SK-N-SH treated with all-trans-retinoic acid at 6 μM for 48 hours (cell line): ENCODE results near the gene COPS9.

ENCODE experiments used
- ARNTL ChIP-seq: fragments of 450-650 bp; formaldehyde crosslinking; IDR thresholded peaks from 2 replicates; pipeline ENCODE4 v1.5.0; 2020; ENCODE audit warnings: low read depth, mild to moderate bottlenecking, moderate library complexity, borderline replicate concordance
- CREB5 ChIP-seq: fragments of 250-450 bp; sonication (Bioruptor Pico); IDR thresholded peaks from 2 replicates; pipeline ENCODE4 v1.5.1; 2020; ENCODE audit warnings: low read depth, mild to moderate bottlenecking, moderate library complexity
- CSDC2 ChIP-seq: fragments of 250-450 bp; sonication (Bioruptor Pico); IDR thresholded peaks from 2 replicates; pipeline ENCODE4 v1.5.0; 2020; ENCODE audit warnings: mild to moderate bottlenecking, moderate library complexity
- GLIS3 ChIP-seq: fragments of 250-450 bp; sonication (Bioruptor Pico); IDR thresholded peaks from 2 replicates; pipeline ENCODE4 v1.5.0; 2020; ENCODE audit warnings: mild to moderate bottlenecking, moderate library complexity
- PATZ1 ChIP-seq: fragments of 250-450 bp; sonication (Bioruptor Pico); IDR thresholded peaks from 2 replicates; pipeline ENCODE4 v1.8.0; 2020; ENCODE audit warnings: mild to moderate bottlenecking, moderate library complexity, borderline replicate concordance
- PPARA ChIP-seq: fragments of 250-450 bp; sonication (Bioruptor Pico); IDR thresholded peaks from 2 replicates; pipeline ENCODE4 v1.5.0; 2020; ENCODE audit warnings: mild to moderate bottlenecking, borderline replicate concordance
- RARB ChIP-seq: fragments of 250-450 bp; sonication (Bioruptor Pico); IDR thresholded peaks from 2 replicates; pipeline ENCODE4 v1.8.0; 2021; ENCODE audit warnings: mild to moderate bottlenecking, moderate library complexity
- SNAI2 ChIP-seq: fragments of 250-450 bp; sonication (Bioruptor Pico); IDR thresholded peaks from 2 replicates; pipeline ENCODE4 v1.5.0; 2020; ENCODE audit warnings: mild to moderate bottlenecking, moderate library complexity
- TCF4 ChIP-seq: fragments of 250-450 bp; sonication (Bioruptor Pico); IDR thresholded peaks from 2 replicates; pipeline ENCODE4 v1.8.0; 2021; ENCODE audit warnings: mild to moderate bottlenecking, moderate library complexity, borderline replicate concordance
- TSHZ2 ChIP-seq: fragments of 250-450 bp; sonication (Bioruptor Pico); IDR thresholded peaks from 2 replicates; pipeline ENCODE4 v1.5.0; 2020; ENCODE audit warnings: mild to moderate bottlenecking, moderate library complexity
- ZFP3 ChIP-seq: fragments of 250-450 bp; sonication (Bioruptor Pico); IDR thresholded peaks from 2 replicates; pipeline ENCODE4 v1.5.0; 2020; ENCODE audit warnings: mild to moderate bottlenecking, moderate library complexity
- ZNF8 ChIP-seq: fragments of 450-650 bp; formaldehyde crosslinking; IDR thresholded peaks from 2 replicates; pipeline ENCODE4 v1.5.0; 2020; ENCODE audit warnings: mild to moderate bottlenecking, moderate library complexity

- TF ChIP-seq ZFP3 (CRISPR knock-in tag) (no peak), RARB (CRISPR knock-in tag) (no peak), PATZ1 (CRISPR knock-in tag) (no peak), ZNF8 (CRISPR knock-in tag) (no peak), CREB5 (CRISPR knock-in tag) (no peak), PPARA (no peak), TSHZ2 (CRISPR knock-in tag) (no peak), GLIS3 (CRISPR knock-in tag) (no peak), TCF4 (no peak), CSDC2 (CRISPR knock-in tag) (no peak), ARNTL (CRISPR knock-in tag) (no peak), SNAI2 (CRISPR knock-in tag) (no peak)
Observed at GRCh38 chr2:240162032-240162431, 25.9 kb upstream of the COPS9 start.
